ENCODE measurements around the gene ATRIP. TPM values are rescaled to one million over a fixed set of nuclear protein-coding genes. Genes with fewer than 3 reads are reported as not detected.

Gene ATRIP
- total and polyA plus RNA-seq, 2 of the 4 experiments (the other 2 are of a cell fraction), result 6.8 to 10.8 TPM

DNA sequence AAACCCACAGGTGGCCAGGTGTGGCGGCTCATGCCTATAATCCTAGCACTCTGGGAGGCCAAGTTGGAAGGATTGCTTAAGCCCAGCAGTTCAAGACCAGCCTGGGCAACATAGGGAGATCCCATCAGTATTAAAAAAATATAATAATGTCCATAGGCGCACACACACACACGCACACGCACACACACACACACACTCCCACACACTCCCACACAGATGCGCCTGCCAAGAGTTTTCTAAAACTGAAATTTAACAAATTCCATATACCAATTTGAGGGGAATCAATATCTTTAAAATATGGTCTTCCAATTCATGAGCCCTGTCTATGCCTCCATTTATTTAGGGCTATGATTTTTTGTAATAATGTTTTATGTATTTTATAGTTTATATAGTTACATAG lies 40.4 kb downstream of the ATRIP start:
- ATAC-seq (ENCODE audit: low read depth) (no peak), DNase-seq (no peak)
- Histone ChIP-seq H3K4ac (ENCODE audit: low read depth, low read length) (no peak overlapping the region), H3K27ac (ENCODE audit: insufficient read depth, low read length) (no peak overlapping the region), H4K20me1 (ENCODE audit: insufficient read depth, low read length) (no peaks in the 10 kb centered on the region), H2BK120ac (ENCODE audit: low read depth, low read length) (no peak overlapping the region), H3K36me3 (ENCODE audit: control insufficient read depth, insufficient read depth, low read length) (peaks cover 10% of the 10 kb centered on the region; the same call in 1 of the 2 replicates), H3K9me3 (ENCODE audit: control insufficient read depth, insufficient read depth, low read length) (no peaks in the 10 kb centered on the region), H2BK15ac (ENCODE audit: low read depth, low read length) (no peak overlapping the region), H3K14ac (replicated peaks; ENCODE audit: low read depth, low read length) (no peak overlapping the region), H2BK20ac (ENCODE audit: low read depth, low read length) (no peak overlapping the region), H3K79me1 (ENCODE audit: low read depth in 1 of 2, low read length in 2 of 2) (no peaks in the 10 kb centered on the region; a peak in 2 of 4 replicates), H2AK5ac (ENCODE audit: low read depth, low read length) (no peak overlapping the region), H3K9me1 (ENCODE audit: insufficient read depth, low read length) (no peaks in the 10 kb centered on the region), H3K18ac (ENCODE audit: low read depth, low read length) (no peak overlapping the region), H4K91ac (ENCODE audit: insufficient read depth, low read depth, low read length) (no peak overlapping the region), H3K27me3 (ENCODE audit: control insufficient read depth, insufficient read depth, low read length) (no peaks in the 10 kb centered on the region), H3K56ac (ENCODE audit: extremely low read depth, insufficient read depth, low read length) (no peak overlapping the region), H3K4me3 (ENCODE audit: insufficient read depth, low read depth, low read length) (no peak overlapping the region), H2BK5ac (ENCODE audit: low read depth, low read length, poor library complexity, severe bottlenecking) (no peak overlapping the region), H4K8ac (ENCODE audit: low read depth in 2 of 2, low read length in 2 of 2) (no peak overlapping the region), H3K23ac (ENCODE audit: low read depth, low read length) (no peak overlapping the region), H2AFZ (replicated peaks; ENCODE audit: low read length, poor library complexity) (no peak overlapping the region), H3K4me1 (ENCODE audit: control insufficient read depth, insufficient read depth, low read length) (no peaks in the 10 kb centered on the region), H3K9ac (ENCODE audit: low read depth, low read length) (no peak overlapping the region), H2AK9ac (replicated peaks; ENCODE audit: low read depth, low read length, poor library complexity) (no peak overlapping the region), H4K5ac (ENCODE audit: low read depth, low read length) (no peak overlapping the region), H3K4me2 (ENCODE audit: low read depth, low read length) (no peak overlapping the region)
- in situ Hi-C loops (cut with MboI; ENCODE audit: low sequenced_read_pairs), result no loop called here
- ChIA-PET CTCF (no interaction called here), POLR2A (ENCODE audit: unreplicated experiment) (no interaction called here)
- BruUV-seq (replicated peaks), result no TSS peak
- no CpG with 5 or more reads among the region's 5 CpGs for WGBS, 2 experiments (ENCODE audit: extremely low coverage in 2 of 2, insufficient read length in 1 of 2)
- TF ChIP-seq RFX5 (IDR thresholded peaks at IDR 0.05; ENCODE audit: low read depth, low read length) (no peak), BHLHE40 (IDR thresholded peaks at IDR 0.05; ENCODE audit: low read depth, low read length) (no peak), MAFK (IDR thresholded peaks at IDR 0.05; ENCODE audit: low read depth, low read length) (no peak), CEBPB (IDR thresholded peaks at IDR 0.05; ENCODE audit: low read depth, low read length) (no peak), NFE2L2 (IDR thresholded peaks at IDR 0.05; ENCODE audit: low read depth, low read length) (no peak), ELK1 (IDR thresholded peaks at IDR 0.05; ENCODE audit: borderline replicate concordance, low read depth, low read length) (no peak), CHD1 (IDR thresholded peaks at IDR 0.05; ENCODE audit: low read depth, low read length) (no peak), SMC3 (IDR thresholded peaks at IDR 0.05; ENCODE audit: low read depth, low read length) (no peak), MAZ (IDR thresholded peaks at IDR 0.05; ENCODE audit: borderline replicate concordance, low read depth, low read length) (no peak), RCOR1 (IDR thresholded peaks at IDR 0.05; ENCODE audit: insufficient replicate concordance, low read length) (no peak), USF2 (IDR thresholded peaks at IDR 0.05; ENCODE audit: low read depth, low read length) (no peak), RAD21 (IDR thresholded peaks at IDR 0.05; ENCODE audit: low read length) (no peak), CTCF (conservative IDR thresholded peaks at IDR 0.05; ENCODE audit: low read depth, low read length) (no peak)
- dilution Hi-C loops (cut with HindIII; ENCODE audit: low sequenced_read_pairs, unreplicated experiment), result no loop called here
- intact Hi-C loops (cut with micrococcal nuclease), result no loop called here

All from IMR-90 (cell line).